NCI-H187 treated with DMSO at 0.1 percent for 48 hours (cell line): ENCODE data around the gene FGFR1OP2.

ENCODE experiments used
- DNase-seq: peaks from one replicate; lab custom pipeline; 2025; lab: John Stamatoyannopoulos, UW

The FGFR1OP2 gene

DNA sequence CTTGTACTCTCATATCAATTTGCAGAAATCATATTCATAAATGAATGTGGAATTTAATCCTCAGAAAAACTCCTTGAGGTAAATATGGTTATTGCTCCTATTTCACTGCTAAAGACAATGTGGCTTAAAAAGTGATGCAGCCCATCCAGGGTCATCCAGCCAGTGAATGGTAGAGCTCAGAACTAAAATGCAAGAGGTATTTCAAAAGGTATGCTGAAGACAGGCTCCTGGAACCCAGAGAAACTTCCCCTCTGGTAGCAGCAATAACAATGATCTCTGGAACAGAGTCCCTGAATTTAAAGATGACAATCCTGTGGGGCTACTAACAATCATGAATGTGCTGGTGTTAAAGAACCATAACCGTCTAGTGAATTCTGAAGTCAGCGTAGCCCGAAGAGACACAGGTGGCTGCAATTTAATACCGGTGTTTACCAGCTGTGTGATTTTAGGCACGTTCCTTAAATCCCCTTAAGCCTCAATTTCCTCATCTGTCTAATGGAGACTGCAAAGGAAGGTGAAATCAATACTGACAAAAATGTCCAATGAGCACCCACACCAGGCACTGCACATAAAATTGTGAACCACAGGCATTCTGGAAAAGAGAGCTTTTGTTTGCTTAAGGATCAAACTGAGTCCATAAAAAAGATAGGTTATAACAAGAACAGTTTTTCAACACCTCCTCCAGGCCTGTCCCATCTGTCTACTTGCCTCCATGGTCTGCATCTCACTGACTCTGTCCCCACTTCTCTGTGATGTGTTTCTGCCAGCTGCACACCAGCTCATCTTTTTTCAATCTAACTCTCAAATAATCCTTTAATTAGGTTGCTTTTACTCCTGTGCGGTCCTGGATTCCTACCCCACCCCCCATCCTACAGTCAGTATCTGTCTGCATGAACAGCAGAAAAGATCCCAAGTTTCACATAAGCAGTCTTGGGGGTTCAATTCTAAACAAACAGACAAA lies 65.4 kb downstream of the FGFR1OP2 start:
- no peak for DNase-seq

DNA sequence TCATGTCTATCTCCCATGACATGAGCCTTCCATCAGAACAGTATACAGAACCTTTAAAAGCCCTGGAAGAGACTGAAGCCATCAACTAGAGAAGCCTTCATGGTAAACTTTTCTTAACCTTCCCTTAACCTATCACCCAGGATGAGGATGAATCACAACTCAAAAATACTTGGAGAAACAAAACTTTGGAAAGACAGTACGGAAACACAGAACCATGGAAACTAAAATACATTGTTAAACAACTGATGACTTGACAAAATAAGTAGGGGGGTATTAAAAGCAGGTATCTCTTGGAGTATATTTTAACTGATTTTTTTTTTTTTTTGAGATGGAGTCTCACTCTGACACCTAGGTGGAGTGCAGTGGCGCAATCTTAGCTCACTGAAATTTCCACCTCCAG lies 67.2 kb downstream of the FGFR1OP2 start:
- no peak for DNase-seq

DNA sequence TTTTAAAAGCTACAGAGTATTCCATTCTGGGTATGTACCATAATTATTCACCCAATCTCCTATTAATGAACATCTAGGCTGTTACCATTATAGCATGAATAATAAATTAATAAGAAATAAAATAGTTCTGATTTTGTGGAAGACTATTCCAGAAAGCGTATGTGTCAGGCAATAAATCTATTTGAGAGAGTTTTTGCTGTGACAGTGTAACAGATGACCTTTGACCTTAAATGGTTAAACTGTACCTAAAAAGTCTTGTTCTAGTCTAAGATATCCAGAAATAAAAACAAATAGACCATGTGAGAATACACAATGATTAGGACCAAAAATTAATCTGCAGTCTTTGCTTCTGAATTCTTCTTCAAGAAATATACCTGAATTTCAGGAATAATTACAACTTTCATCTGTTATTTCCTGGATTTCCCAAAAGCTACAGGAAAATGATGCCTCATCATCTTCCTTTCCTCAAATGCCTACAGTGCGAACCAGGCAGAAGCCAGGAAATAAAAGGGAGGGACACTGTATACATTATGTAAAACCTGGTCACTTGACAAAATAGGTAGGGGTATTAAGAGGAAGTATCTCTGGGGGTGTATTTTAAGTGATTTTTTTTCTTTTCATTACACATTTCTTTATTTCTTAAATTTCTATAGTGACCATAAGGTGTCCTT lies 68.7 kb downstream of the FGFR1OP2 start:
- no peak for DNase-seq

DNA sequence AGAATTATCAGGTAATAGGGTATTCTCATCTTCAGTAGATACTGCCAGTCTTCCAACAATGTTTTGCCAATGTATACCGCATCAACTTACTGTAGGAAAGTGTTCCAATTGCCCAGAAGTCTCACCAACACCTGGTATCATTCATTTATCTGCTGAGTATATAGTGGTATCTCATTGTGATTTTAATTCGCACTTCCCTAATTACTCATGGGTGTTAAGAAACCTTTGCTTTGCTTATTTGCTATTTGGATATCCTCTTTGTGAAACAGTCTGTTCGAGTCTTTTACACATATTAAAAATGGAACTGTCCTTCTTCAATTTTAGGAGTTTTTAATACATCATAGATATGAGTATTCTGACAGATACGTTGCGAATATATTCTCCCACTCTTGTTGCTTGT lies 69.8 kb downstream of the FGFR1OP2 start:
- DNase-seq: no peak

DNA sequence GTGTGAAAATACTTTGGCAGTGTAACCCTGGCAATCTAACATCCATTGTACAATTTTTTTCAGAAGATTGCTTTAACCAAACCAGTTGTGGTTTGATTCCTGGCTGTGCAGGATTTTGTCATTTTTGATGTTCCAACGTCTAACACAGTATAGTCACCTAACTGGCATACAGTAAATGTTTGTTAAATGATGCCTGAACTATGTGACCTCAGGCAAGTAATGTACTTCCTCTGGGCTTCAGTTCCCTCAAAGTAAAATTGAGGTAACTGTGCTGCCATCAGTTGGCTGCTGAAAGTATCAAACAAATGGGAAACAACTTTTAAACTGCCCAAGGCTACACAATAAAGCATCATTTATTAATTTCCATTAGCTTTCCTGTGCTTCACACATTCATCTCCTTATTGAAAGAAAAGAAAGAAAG lies 71.6 kb downstream of the FGFR1OP2 start:
- no peak for DNase-seq

DNA sequence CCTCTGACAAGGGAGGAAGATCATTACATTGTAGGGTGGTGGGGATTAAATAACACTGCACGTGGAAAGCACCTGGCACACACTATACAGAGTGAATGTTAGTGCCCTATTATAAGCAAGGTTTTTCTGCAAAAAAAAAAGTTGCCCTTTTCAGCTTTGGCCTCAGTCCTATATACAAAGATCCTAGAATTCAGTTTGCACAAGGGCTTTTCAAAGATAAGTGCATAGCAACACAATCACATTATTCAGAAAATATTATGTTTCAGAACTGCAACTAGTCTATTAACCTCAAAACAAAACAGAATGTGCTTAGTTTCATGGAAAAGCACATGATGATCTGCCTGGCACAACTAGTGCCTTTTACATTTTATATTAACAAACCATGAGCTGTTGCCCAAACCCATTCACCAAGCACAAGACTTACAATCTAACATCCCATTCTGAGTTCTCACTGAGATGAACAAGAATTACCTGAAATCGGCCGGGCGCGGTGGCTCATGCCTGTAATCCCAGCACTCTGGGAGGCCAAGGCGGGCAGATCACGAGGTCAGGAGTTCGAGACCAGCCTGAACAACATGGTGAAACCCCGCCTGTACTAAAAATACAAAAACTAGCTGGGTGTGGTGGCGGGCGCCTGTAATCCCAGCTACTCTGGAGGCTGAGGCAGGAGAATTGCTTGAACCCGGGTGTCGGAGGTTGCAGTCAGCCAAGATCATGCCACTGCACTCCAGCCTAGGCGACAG lies 74.1 kb downstream of the FGFR1OP2 start:
- DNase-seq: no peak

DNA sequence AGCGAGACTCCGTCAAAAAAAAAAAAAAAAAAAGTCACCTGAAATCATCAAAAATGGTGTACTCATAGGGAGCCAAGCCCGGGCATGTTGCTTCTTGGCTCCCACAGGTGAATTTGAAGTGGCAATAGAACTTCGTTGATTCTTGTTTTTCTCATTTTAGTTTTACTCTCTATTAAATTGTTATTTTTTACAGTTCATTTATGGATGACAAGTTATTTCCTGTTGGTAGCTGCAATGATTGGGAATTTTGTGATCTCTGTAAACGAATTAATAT lies 74.6 kb downstream of the FGFR1OP2 start:
- DNase-seq: no peak

DNA sequence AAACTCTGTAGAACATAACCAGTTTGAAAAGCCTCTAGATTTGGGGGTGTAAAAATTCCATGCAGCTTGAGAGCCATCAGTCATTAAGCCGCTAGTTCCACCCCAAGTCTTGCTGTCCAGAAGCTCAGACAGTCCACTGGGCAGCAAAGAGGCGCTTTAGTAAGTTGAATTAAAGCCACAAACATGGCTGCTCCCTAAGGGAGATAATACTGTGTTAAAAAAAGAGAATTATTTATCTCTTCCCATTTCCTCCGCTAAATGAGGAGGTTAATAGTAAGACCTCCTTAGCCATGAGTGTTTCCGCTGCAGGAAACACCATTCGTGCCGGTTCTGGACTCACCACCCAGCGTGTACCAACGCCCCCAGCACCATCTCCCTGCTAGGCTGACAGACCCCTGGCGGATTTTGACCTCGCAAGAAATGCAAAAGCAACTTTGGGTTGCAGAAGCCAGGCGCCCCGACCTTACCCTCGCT lies 75.4 kb downstream of the FGFR1OP2 start:
- DNase-seq: no peak

DNA sequence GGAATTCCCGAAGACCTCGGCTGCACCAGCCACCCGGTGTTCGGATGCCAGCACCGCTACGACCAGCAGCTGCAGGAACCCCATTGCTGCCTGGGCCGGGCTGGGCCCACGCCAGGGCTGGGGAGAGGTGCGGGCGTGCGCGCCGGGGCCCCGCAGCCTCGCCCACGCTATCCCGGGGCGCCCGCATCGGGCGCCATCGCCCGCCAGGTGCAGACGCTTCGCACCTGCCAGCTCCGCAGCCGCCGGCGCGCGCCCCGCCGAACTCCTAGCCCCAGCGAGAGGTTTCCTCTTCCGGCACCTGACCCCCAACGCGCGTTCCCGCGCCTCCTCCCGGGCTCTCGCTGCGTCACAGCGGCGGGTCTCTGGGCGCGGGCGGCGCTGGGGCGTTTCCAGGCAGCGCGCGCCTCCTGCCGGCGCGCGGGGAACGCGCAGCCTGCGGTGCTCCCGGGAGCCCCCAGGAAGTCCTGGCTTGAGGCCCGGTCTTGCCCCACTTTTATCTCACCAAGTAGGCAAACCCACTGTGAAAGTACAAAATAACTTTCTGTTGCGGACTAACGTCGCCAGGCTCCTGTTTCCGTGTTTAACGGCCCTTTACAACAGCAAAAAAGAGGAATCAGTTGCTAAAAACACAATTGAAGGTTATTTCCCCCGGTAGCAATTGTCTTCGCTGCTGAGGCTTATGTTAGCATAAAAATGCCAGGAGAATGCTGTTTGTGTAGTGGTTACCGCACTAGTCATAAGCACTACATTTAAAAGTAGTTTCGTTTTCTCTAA lies 76.0 kb downstream of the FGFR1OP2 start, which contains the start of gene TM7SF3:
TM7SF3 (minus strand) TSS at position 300 of the 774 bp plus-strand sequence; CDS start at position 84, 216 bp downstream.
- DNase-seq: peak; percentile 17

DNA sequence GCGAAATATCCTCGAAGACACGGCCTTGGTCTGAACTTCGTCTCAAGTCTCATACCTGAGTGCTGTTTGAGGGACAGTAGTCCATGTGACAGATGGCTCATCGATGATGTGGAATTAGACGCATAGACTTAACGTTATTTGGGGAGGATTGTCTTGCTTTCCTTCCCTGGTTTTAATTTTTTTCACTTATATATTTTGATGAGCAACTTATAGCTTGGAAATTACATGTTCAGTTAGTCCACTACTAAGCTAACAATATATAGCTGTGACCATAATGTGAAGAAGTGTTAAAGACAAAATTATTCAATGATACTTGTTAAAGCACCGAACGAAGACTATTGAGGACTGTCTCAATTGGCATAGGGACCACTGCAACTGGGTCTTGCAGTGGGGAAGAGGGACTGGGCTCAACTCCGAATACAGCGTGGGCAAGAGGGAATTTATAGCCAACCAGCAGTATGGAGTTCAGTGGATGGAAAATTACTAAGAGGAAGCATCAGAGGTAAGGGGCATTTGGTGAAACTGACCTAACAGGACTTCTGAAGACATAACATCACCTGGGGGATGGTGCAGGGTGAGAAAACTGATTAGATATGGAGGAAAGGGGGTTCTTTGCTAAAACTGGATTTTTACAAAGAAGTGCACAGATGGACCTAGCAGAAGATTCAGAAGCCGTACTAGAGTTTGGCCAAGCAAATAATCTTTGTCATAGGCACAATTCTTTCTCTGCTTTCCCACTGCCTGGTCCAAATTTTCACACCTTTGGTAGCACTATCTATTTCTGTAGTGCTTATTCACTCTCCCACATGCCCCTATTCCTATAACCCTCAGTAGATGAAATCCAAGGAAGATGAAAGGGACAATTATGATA lies 76.8 kb downstream of the FGFR1OP2 start:
- DNase-seq: no peak

DNA sequence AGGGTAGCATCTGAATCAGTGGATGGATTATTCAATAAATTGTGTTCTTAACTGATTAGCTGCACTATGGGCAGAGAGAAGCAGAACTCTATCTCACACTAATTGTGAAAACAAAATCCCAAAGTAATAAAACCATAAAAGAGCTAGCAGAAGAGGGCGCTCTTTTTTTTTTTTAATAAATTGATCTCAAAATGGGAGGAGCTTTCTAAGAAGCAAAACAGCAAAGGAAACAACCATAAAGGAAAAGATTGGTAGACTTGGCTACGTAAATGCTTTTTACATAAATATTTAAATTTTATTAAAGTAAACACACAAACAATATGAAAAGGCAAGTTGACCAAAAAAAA lies 77.4 kb downstream of the FGFR1OP2 start:
- DNase-seq: peak; percentile 16
